Measurements from ENCODE around the gene ZNF585A.

DNA sequence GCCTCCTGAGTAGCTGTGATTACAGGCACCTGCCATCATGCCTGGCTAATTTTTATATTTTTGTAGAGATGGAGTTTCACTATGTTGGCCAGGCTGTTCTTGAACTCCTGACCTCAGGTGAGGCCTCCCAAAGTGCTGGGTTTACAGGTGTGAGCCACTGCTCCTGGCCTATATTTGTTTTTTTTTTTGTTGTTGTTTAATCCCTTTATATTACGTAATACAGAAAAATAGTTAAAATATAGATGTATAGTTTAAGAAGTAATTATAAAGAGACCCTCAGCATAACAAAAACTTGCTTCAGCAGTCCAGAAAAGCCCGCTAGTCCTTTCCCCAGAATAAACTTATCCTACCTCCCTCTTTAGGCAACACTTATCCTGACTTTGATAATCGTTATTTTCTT lies 47.9 kb upstream of the ZNF585A start:
- TF ChIP-seq, protein P1, sequence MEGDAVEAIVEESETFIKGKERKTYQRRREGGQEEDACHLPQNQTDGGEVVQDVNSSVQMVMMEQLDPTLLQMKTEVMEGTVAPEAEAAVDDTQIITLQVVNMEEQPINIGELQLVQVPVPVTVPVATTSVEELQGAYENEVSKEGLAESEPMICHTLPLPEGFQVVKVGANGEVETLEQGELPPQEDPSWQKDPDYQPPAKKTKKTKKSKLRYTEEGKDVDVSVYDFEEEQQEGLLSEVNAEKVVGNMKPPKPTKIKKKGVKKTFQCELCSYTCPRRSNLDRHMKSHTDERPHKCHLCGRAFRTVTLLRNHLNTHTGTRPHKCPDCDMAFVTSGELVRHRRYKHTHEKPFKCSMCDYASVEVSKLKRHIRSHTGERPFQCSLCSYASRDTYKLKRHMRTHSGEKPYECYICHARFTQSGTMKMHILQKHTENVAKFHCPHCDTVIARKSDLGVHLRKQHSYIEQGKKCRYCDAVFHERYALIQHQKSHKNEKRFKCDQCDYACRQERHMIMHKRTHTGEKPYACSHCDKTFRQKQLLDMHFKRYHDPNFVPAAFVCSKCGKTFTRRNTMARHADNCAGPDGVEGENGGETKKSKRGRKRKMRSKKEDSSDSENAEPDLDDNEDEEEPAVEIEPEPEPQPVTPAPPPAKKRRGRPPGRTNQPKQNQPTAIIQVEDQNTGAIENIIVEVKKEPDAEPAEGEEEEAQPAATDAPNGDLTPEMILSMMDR (IDR thresholded peaks at IDR 0.05), result no peak
- TF ChIP-seq POLR2A (IDR thresholded peaks at IDR 0.05), result no peak

Measured in body of pancreas (tissue), 4 donors.